ENCODE results near the gene ADSL. TPM values are rescaled to one million over a fixed set of nuclear protein-coding genes. Genes with fewer than 3 reads are reported as not detected.

Gene ADSL
- total and polyA plus RNA-seq, 2 of the 4 experiments (the other 2 are of a cell fraction), result 93.6 to 229 TPM

- CTCF ChIA-PET, result no interaction called here
- TF ChIP-seq FOS (IDR thresholded peaks at IDR 0.05; ENCODE audit: low read depth, low read length), result no peak
- TF ChIP-seq ELK1 (IDR thresholded peaks at IDR 0.05; ENCODE audit: borderline replicate concordance, low read depth, low read length), result no peak
- TF ChIP-seq CTCF (conservative IDR thresholded peaks at IDR 0.05; ENCODE audit: low read depth, low read length), result no peak
- TF ChIP-seq CHD1 (IDR thresholded peaks at IDR 0.05; ENCODE audit: low read depth, low read length), result no peak
- TF ChIP-seq POLR2A (IDR thresholded peaks at IDR 0.05; ENCODE audit: low read depth, low read length), result no peak
- Histone ChIP-seq H2BK20ac (ENCODE audit: low read depth, low read length) (no peak overlapping the region), H3K23ac (ENCODE audit: low read depth, low read length) (no peak overlapping the region), H3K27me3 (ENCODE audit: control insufficient read depth, insufficient read depth, low read length) (no peaks in the 10 kb centered on the region), H3K9ac (ENCODE audit: low read depth, low read length) (no peak overlapping the region), H2BK120ac (ENCODE audit: low read depth, low read length) (no peak overlapping the region), H3K4me3 (ENCODE audit: insufficient read depth, low read depth, low read length) (no peak overlapping the region), H3K9me3 (ENCODE audit: control insufficient read depth, insufficient read depth, low read length) (no peaks in the 10 kb centered on the region), H2BK15ac (ENCODE audit: low read depth, low read length) (no peak overlapping the region), H2AFZ (replicated peaks; ENCODE audit: low read length, poor library complexity) (no peak overlapping the region), H3K27ac (ENCODE audit: insufficient read depth, low read length) (no peak overlapping the region), H3K4ac (ENCODE audit: low read depth, low read length) (no peak overlapping the region), H3K56ac (ENCODE audit: extremely low read depth, insufficient read depth, low read length) (no peak overlapping the region), H4K91ac (ENCODE audit: insufficient read depth, low read depth, low read length) (no peak overlapping the region), H3K4me2 (ENCODE audit: low read depth, low read length) (no peak overlapping the region), H2BK5ac (ENCODE audit: low read depth, low read length, poor library complexity, severe bottlenecking) (no peak overlapping the region), H4K8ac (ENCODE audit: low read depth in 2 of 2, low read length in 2 of 2) (no peak overlapping the region), H3K9me1 (ENCODE audit: insufficient read depth, low read length) (peaks cover 18% of the 10 kb centered on the region), H3K4me1 (ENCODE audit: control insufficient read depth, insufficient read depth, low read length) (peaks cover 2% of the 10 kb centered on the region), H2AK9ac (replicated peaks; ENCODE audit: low read depth, low read length, poor library complexity) (no peak overlapping the region), H3K36me3 (ENCODE audit: control insufficient read depth, insufficient read depth, low read length) (peaks cover 1% of the 10 kb centered on the region; the same call in 1 of the 2 replicates), H4K5ac (ENCODE audit: low read depth, low read length) (no peak overlapping the region), H3K18ac (ENCODE audit: low read depth, low read length) (no peak overlapping the region), H3K14ac (replicated peaks; ENCODE audit: low read depth, low read length) (no peak overlapping the region), H3K79me1 (ENCODE audit: low read depth in 1 of 2, low read length in 2 of 2) (peaks cover 40 to 76% of the 10 kb centered on the region in 2 experiments), H4K20me1 (ENCODE audit: insufficient read depth, low read length) (peaks cover 33% of the 10 kb centered on the region; the same call in 1 of the 2 replicates), H2AK5ac (ENCODE audit: low read depth, low read length) (no peak overlapping the region)
- WGBS, 2 experiments (ENCODE audit: extremely low coverage in 2 of 2, insufficient read length in 1 of 2), result no CpG with 5 or more reads among the region's 5 CpGs
- POLR2A ChIA-PET (ENCODE audit: unreplicated experiment), result no interaction called here
- ATAC-seq (ENCODE audit: low read depth) (no peak), DNase-seq (no peak)
- dilution Hi-C loops (cut with HindIII; ENCODE audit: low sequenced_read_pairs, unreplicated experiment) (no loop called here), intact Hi-C loops (cut with micrococcal nuclease) (no loop called here), in situ Hi-C loops (cut with MboI; ENCODE audit: low sequenced_read_pairs) (no loop called here)
- no TSS peak for BruUV-seq (replicated peaks)
These were observed 41.4 kb downstream of the ADSL start for GRCh38 chr22:40387746-40388145.
